HUES6 (cell line): ENCODE results near the gene NUDT8.
"Not testable (repeated sequence)": the region's sequence is repeated elsewhere in the genome, so short reads cannot be mapped to it uniquely, and the experiment has no call there.

ENCODE experiments used
- H3K27ac ChIP-seq: 2 replicates; pipeline ENCODE4 v1.7.0; 2013; ENCODE audit warnings: low read depth, mild to moderate bottlenecking, low read length, inconsistent platforms
- H3K27me3 ChIP-seq: 2 replicates; pipeline ENCODE4 v1.6.1; 2013; ENCODE audit warnings: low read length; ENCODE audit not compliant: control insufficient read depth, insufficient read depth
- H3K36me3 ChIP-seq: 2 replicates; pipeline ENCODE4 v1.6.1; 2013; ENCODE audit warnings: low read length; ENCODE audit not compliant: control insufficient read depth, insufficient read depth
- H3K4me1 ChIP-seq: 2 replicates; pipeline ENCODE4 v1.6.1; 2013; ENCODE audit warnings: low read length; ENCODE audit not compliant: control insufficient read depth, insufficient read depth
- H3K4me3 ChIP-seq: 2 replicates; pipeline ENCODE4 v1.5.1; 2013; ENCODE audit warnings: low read depth, low read length
- H3K9ac ChIP-seq: one replicate; pipeline ENCODE4 v1.6.1; 2013; ENCODE audit warnings: mild to moderate bottlenecking, low read length
- H3K9me3 ChIP-seq: 2 replicates; pipeline ENCODE4 v1.6.1; 2013; ENCODE audit warnings: low read depth, low read length; ENCODE audit not compliant: control insufficient read depth, insufficient read depth

NUDT8 gene

GRCh38 chr11:67666676-67667489 lies 37.1 kb upstream of the NUDT8 start:
- H3K36me3 ChIP-seq = no peaks in the 10 kb centered on the region
- H3K27me3 ChIP-seq = no peaks in the 10 kb centered on the region; the same call in 1 of the 2 replicates
- no peak overlapping the region for H3K4me3 ChIP-seq
- H3K9ac ChIP-seq = no peak overlapping the region
- no peak overlapping the region for H3K27ac ChIP-seq
- no peaks in the 10 kb centered on the region for H3K9me3 ChIP-seq
- H3K4me1 ChIP-seq = no peaks in the 10 kb centered on the region

- Histone ChIP-seq H3K4me3 (no peak overlapping the region), H3K4me1 (no peaks in the 10 kb centered on the region), H3K9me3 (no peaks in the 10 kb centered on the region), H3K27me3 (no peaks in the 10 kb centered on the region; the same call in 1 of the 2 replicates), H3K9ac (no peak overlapping the region), H3K36me3 (no peaks in the 10 kb centered on the region), H3K27ac (no peak overlapping the region)
These were observed 36.5 kb upstream of the NUDT8 start for GRCh38 chr11:67666303-67666645.

GRCh38 chr11:67665541-67666302 lies 36.0 kb upstream of the NUDT8 start:
- H3K9me3 ChIP-seq = no peaks in the 10 kb centered on the region
- H3K4me1 ChIP-seq = no peaks in the 10 kb centered on the region
- H3K4me3 ChIP-seq = no peak overlapping the region
- H3K27ac ChIP-seq = no peak overlapping the region
- no peaks in the 10 kb centered on the region; the same call in 1 of the 2 replicates for H3K27me3 ChIP-seq
- no peak overlapping the region for H3K9ac ChIP-seq
- no peaks in the 10 kb centered on the region for H3K36me3 ChIP-seq

GRCh38 chr11:67664696-67665540 lies 35.2 kb upstream of the NUDT8 start:
- Histone ChIP-seq H3K9me3 (no peaks in the 10 kb centered on the region), H3K27ac (no peak overlapping the region), H3K4me1 (no peaks in the 10 kb centered on the region), H3K9ac (no peak overlapping the region), H3K4me3 (no peak overlapping the region), H3K36me3 (no peaks in the 10 kb centered on the region), H3K27me3 (no peaks in the 10 kb centered on the region; the same call in 1 of the 2 replicates)

- Histone ChIP-seq H3K9me3 (no peaks in the 10 kb centered on the region), H3K9ac (no peak overlapping the region), H3K36me3 (no peaks in the 10 kb centered on the region), H3K27ac (no peak overlapping the region), H3K4me3 (no peak overlapping the region), H3K4me1 (no peaks in the 10 kb centered on the region), H3K27me3 (no peaks in the 10 kb centered on the region; the same call in 1 of the 2 replicates)
These were observed 34.5 kb upstream of the NUDT8 start for GRCh38 chr11:67664213-67664585.

GRCh38 chr11:67663532-67664212 lies 33.9 kb upstream of the NUDT8 start:
- Histone ChIP-seq H3K4me1 (no peaks in the 10 kb centered on the region), H3K9me3 (no peaks in the 10 kb centered on the region), H3K27ac (no peak overlapping the region)

GRCh38 chr11:67662835-67663531 lies 33.2 kb upstream of the NUDT8 start:
- no peak overlapping the region for H3K27ac ChIP-seq

More at GRCh38 chr11:67663532-67664212, 33.9 kb upstream of the NUDT8 start:
- Histone ChIP-seq H3K36me3 (no peaks in the 10 kb centered on the region), H3K4me3 (no peak overlapping the region), H3K9ac (no peak overlapping the region), H3K27me3 (no peaks in the 10 kb centered on the region; the same call in 1 of the 2 replicates)

GRCh38 chr11:67662142-67662834 lies 32.6 kb upstream of the NUDT8 start:
- no peaks in the 10 kb centered on the region for H3K36me3 ChIP-seq
- H3K9ac ChIP-seq = no peak overlapping the region
- peaks cover 7% of the 10 kb centered on the region for H3K9me3 ChIP-seq
- no peaks in the 10 kb centered on the region; the same call in 1 of the 2 replicates for H3K27me3 ChIP-seq
- H3K4me3 ChIP-seq = no peak overlapping the region
- no peaks in the 10 kb centered on the region for H3K4me1 ChIP-seq
- H3K27ac ChIP-seq = no peak overlapping the region

More at GRCh38 chr11:67662835-67663531, 33.2 kb upstream of the NUDT8 start:
- Histone ChIP-seq H3K9ac (no peak overlapping the region), H3K4me1 (no peaks in the 10 kb centered on the region), H3K27me3 (no peaks in the 10 kb centered on the region; the same call in 1 of the 2 replicates), H3K36me3 (no peaks in the 10 kb centered on the region), H3K9me3 (no peaks in the 10 kb centered on the region), H3K4me3 (no peak overlapping the region)

- not testable (repeated sequence) for H3K9ac ChIP-seq, H3K27me3 ChIP-seq, H3K36me3 ChIP-seq, H3K4me3 ChIP-seq, H3K27ac ChIP-seq, H3K4me1 ChIP-seq
- peaks cover 21% of the 10 kb centered on the region for H3K9me3 ChIP-seq
These were observed 31.0 kb upstream of the NUDT8 start for GRCh38 chr11:67660752-67661151.
